A549 (cell line): ENCODE data around the gene DMPK.

Experiments used
- CEBPB ChIP-seq, 2 experiments: fragments of >200 bp in 1 of 2; sonication (Bioruptor Twin) in 1 of 2; formaldehyde crosslinking in 1 of 2; IDR thresholded peaks; 2 replicates each; pipeline ENCODE4 v1.6.1; 2012 to 2016
- EP300 ChIP-seq, 2 experiments: fragments of >200 bp; sonication (Bioruptor Twin); formaldehyde crosslinking; IDR thresholded peaks; 2 replicates in 1 of 2; 3 replicates in 1 of 2; pipeline ENCODE4 v1.6.1; 2016 to 2017
- HOXA7 ChIP-seq: fragments of 250-450 bp; sonication (Bioruptor Pico); IDR thresholded peaks from 2 replicates; pipeline ENCODE4 v1.5.0; 2020; ENCODE audit warnings: mild to moderate bottlenecking, moderate library complexity
- JUN ChIP-seq, 2 experiments: fragments of >200 bp; sonication (Bioruptor Twin); formaldehyde crosslinking; IDR thresholded peaks; 2 replicates in 1 of 2; 3 replicates in 1 of 2; pipeline ENCODE4 v1.6.1; 2016 to 2017
- MAZ ChIP-seq: fragments of 150-350 bp; IDR thresholded peaks from 2 replicates; pipeline ENCODE4 v1.6.1; 2014; ENCODE audit warnings: antibody characterized with exemption, low read depth, low read length, borderline replicate concordance
- MYC ChIP-seq: IDR thresholded peaks from 2 replicates; pipeline ENCODE4 v1.6.1; 2012; ENCODE audit warnings: mild to moderate bottlenecking, inconsistent platforms, low read length, improper control_type of control experiment, borderline replicate concordance
- RFX5 ChIP-seq: fragments of 450-650 bp; IDR thresholded peaks from 2 replicates; pipeline ENCODE4 v1.7.1; 2014; ENCODE audit warnings: antibody characterized with exemption, mild to moderate bottlenecking, moderate library complexity
- TF ChIP-seq, protein P1 (sequence below): fragments of >200 bp; sonication (Bioruptor Twin); formaldehyde crosslinking; IDR thresholded peaks from 3 replicates; pipeline ENCODE4 v1.5.1; 2016
- TF ChIP-seq, protein P2 (sequence below): fragments of 150-350 bp; IDR thresholded peaks from 2 replicates; pipeline ENCODE4 v1.6.1; 2014; ENCODE audit warnings: low read depth, mild to moderate bottlenecking, low read length
- TF ChIP-seq, protein P3 (sequence below): fragments of 450-650 bp; IDR thresholded peaks from 2 replicates; pipeline ENCODE4 v1.6.1; 2014; ENCODE audit warnings: antibody characterized with exemption
- TF ChIP-seq, protein P4 (sequence below): fragments of 200-600 bp; sonication (generic); IDR thresholded peaks from 2 replicates; pipeline ENCODE4 v1.6.1; 2016; ENCODE audit warnings: antibody characterized with exemption, mild to moderate bottlenecking, moderate library complexity

DNA sequence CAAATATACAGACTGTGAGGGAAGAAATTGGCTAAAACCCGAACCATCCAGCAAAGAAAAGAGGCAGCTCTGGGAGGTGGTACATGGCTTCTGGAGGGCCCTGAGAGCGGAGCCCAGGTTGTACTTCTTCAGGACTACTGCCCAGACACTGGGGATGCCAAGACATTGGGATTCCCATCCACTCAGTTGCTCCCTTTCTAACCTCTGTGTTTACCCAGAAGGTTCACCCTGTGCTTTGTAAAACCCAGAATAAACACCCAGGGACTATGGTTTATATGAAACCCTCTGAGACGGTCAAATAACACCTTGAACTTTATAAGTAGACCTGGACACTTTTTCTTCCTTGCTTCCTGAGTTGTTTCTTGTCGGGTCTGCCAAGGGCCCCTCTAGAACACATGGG lies 39.3 kb downstream of the DMPK start:
- no peak for TF ChIP-seq CEBPB (IDR thresholded peaks at IDR 0.05)
- TF ChIP-seq MAZ: no peak
- TF ChIP-seq HOXA7: no peak
- TF ChIP-seq, protein P1, sequence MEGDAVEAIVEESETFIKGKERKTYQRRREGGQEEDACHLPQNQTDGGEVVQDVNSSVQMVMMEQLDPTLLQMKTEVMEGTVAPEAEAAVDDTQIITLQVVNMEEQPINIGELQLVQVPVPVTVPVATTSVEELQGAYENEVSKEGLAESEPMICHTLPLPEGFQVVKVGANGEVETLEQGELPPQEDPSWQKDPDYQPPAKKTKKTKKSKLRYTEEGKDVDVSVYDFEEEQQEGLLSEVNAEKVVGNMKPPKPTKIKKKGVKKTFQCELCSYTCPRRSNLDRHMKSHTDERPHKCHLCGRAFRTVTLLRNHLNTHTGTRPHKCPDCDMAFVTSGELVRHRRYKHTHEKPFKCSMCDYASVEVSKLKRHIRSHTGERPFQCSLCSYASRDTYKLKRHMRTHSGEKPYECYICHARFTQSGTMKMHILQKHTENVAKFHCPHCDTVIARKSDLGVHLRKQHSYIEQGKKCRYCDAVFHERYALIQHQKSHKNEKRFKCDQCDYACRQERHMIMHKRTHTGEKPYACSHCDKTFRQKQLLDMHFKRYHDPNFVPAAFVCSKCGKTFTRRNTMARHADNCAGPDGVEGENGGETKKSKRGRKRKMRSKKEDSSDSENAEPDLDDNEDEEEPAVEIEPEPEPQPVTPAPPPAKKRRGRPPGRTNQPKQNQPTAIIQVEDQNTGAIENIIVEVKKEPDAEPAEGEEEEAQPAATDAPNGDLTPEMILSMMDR: no peak
- TF ChIP-seq, protein P2, sequence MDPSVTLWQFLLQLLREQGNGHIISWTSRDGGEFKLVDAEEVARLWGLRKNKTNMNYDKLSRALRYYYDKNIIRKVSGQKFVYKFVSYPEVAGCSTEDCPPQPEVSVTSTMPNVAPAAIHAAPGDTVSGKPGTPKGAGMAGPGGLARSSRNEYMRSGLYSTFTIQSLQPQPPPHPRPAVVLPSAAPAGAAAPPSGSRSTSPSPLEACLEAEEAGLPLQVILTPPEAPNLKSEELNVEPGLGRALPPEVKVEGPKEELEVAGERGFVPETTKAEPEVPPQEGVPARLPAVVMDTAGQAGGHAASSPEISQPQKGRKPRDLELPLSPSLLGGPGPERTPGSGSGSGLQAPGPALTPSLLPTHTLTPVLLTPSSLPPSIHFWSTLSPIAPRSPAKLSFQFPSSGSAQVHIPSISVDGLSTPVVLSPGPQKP: no peak
- TF ChIP-seq, protein P3, sequence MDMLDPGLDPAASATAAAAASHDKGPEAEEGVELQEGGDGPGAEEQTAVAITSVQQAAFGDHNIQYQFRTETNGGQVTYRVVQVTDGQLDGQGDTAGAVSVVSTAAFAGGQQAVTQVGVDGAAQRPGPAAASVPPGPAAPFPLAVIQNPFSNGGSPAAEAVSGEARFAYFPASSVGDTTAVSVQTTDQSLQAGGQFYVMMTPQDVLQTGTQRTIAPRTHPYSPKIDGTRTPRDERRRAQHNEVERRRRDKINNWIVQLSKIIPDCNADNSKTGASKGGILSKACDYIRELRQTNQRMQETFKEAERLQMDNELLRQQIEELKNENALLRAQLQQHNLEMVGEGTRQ: no peak
- no peak for TF ChIP-seq JUN (IDR thresholded peaks at IDR 0.05)
- TF ChIP-seq EP300 (IDR thresholded peaks at IDR 0.05): no peak
- no peak for TF ChIP-seq MYC
- TF ChIP-seq, protein P4, sequence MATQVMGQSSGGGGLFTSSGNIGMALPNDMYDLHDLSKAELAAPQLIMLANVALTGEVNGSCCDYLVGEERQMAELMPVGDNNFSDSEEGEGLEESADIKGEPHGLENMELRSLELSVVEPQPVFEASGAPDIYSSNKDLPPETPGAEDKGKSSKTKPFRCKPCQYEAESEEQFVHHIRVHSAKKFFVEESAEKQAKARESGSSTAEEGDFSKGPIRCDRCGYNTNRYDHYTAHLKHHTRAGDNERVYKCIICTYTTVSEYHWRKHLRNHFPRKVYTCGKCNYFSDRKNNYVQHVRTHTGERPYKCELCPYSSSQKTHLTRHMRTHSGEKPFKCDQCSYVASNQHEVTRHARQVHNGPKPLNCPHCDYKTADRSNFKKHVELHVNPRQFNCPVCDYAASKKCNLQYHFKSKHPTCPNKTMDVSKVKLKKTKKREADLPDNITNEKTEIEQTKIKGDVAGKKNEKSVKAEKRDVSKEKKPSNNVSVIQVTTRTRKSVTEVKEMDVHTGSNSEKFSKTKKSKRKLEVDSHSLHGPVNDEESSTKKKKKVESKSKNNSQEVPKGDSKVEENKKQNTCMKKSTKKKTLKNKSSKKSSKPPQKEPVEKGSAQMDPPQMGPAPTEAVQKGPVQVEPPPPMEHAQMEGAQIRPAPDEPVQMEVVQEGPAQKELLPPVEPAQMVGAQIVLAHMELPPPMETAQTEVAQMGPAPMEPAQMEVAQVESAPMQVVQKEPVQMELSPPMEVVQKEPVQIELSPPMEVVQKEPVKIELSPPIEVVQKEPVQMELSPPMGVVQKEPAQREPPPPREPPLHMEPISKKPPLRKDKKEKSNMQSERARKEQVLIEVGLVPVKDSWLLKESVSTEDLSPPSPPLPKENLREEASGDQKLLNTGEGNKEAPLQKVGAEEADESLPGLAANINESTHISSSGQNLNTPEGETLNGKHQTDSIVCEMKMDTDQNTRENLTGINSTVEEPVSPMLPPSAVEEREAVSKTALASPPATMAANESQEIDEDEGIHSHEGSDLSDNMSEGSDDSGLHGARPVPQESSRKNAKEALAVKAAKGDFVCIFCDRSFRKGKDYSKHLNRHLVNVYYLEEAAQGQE: no peak
- TF ChIP-seq RFX5: no peak
